Measurements from ENCODE around the gene RELT. TPM values are rescaled to one million over a fixed set of nuclear protein-coding genes. Genes with fewer than 3 reads are reported as not detected.

Gene RELT
- total and polyA plus RNA-seq, 9 of the 15 experiments (the other 6 are each of a cell fraction or from before 2014, with no cell fraction given): 1.1 to 20.2 (median 7.4) TPM

DNA sequence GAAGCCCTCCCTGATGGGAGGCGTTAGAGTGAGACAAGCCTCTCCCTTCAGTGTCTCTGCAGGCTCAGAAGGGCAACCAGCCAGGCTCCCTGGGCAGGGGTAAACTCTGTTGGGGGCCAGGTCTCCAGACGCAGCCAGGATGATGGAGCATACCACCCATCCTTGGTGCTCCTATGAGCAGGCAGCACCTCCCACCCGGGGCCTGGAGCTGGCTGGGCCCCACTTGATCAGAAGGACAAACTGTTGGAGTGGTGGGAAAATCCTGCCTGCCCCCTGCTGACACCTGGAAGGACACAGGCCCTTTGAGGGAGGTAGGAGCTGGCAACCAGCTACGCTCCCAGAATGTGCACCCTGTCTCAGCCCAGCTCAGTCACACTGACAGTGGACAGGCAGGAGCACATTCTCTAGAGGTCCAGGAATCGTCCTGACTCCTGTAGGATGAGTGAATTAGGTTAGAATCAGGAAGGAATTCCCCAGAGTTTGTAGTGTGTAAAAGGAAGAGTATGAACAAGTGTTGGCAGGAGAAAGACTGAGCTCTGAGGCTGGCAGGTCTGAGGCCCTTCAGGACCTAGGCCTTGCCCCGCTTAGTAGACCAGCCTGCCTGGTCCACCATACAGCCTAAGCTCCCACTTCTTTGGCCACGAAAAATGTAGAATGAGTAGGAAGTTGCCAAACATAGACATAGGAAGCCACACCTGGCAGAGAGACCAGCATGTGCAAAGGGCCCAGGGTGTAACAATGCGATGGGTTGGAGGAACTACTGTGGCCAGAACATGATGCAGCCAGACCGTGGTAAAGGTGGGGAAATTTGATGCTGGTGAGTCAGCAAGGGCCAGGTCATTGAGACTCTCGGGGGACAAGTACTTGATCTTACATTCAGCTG lies 49.0 kb upstream of the RELT start:
- peaks cover 0 to 14% of the 10 kb centered on the region in 2 experiments; a peak in 2 of 5 replicates for H3K27me3 ChIP-seq (ENCODE audit: control insufficient read depth in 2 of 2, insufficient read depth in 2 of 2, low read length in 2 of 2)
- H3K4me3 ChIP-seq: no peak overlapping the region
- WGBS (ENCODE audit: insufficient coverage, low coverage, missing lambda C conversion rate): 25% methylated on average over 10 of the region's 10 CpGs
- H4K20me1 ChIP-seq (replicated peaks; ENCODE audit: control insufficient read depth, insufficient read depth, low read length): no peaks in the 10 kb centered on the region; the same call in 1 of the 2 replicates
- FAIRE-seq (no peak), ATAC-seq (no peak), DNase-seq (ENCODE audit: extremely low read depth in 1 of 4, low spot score in 3 of 4) (no peak)
- H3K9ac ChIP-seq (ENCODE audit: insufficient read depth in 1 of 2, low read depth in 2 of 2, low read length in 2 of 2): peak overlapping the region in 1 of 2 experiments; percentile 28; a peak in 1 of 4 replicates
- H3K9me3 ChIP-seq (replicated peaks; ENCODE audit: control insufficient read depth, insufficient read depth, low read depth, low read length): no peaks in the 10 kb centered on the region
- H2AFZ ChIP-seq (ENCODE audit: low read depth, low read length): no peak overlapping the region
- no peaks in the 10 kb centered on the region for H3K9me1 ChIP-seq (ENCODE audit: control insufficient read depth, insufficient read depth, low read length)
- intact Hi-C loops (cut with micrococcal nuclease): no loop called here
- H3K36me3 ChIP-seq (ENCODE audit: control insufficient read depth, insufficient read depth, low read length): no peaks in the 10 kb centered on the region
- BruUV-seq (replicated peaks): no TSS peak
- in situ Hi-C loops (cut with MboI): no loop called here
- peaks cover 9% of the 10 kb centered on the region in 2 experiments; a peak in 4 of 5 replicates for H3K4me1 ChIP-seq (replicated peaks in 1 of 2; ENCODE audit: control insufficient read depth in 2 of 2, insufficient read depth in 2 of 2, low read length in 2 of 2)
- CTCF ChIA-PET (ENCODE audit: low intra/inter-chr PET ratio): no interaction called here
- no peaks in the 10 kb centered on the region for H3K79me2 ChIP-seq (ENCODE audit: control insufficient read depth, insufficient read depth, low read length)
- no peak overlapping the region for H3K4me2 ChIP-seq (ENCODE audit: insufficient read depth, low read length)
- no peak overlapping the region for H3K27ac ChIP-seq (ENCODE audit: extremely low read depth, low read depth, low read length)
- POLR2A ChIA-PET: interaction anchor here (0.6 to 1.1 kb wide), 3 partner anchors 12 to 875 kb away, joined by 3 to 4 read pairs (median 3); no protein-coding TSS in a partner anchor
- TF ChIP-seq ZNF140 (CRISPR knock-in tag; IDR thresholded peaks at IDR 0.05) (no peak), TAF9B (IDR thresholded peaks at IDR 0.05; ENCODE audit: partially characterized antibody) (no peak), NFIC (IDR thresholded peaks at IDR 0.05) (no peak), ELF1 (tag; IDR thresholded peaks at IDR 0.05) (no peak), ERF (CRISPR knock-in tag; IDR thresholded peaks at IDR 0.05) (no peak), SMARCB1 (IDR thresholded peaks at IDR 0.05; ENCODE audit: insufficient read length, low read depth) (no peak), XRCC5 (IDR thresholded peaks at IDR 0.05; ENCODE audit: low read depth, low read length) (no peak), NFATC3 (IDR thresholded peaks at IDR 0.05) (no peak)
- TF ChIP-seq, protein P1, sequence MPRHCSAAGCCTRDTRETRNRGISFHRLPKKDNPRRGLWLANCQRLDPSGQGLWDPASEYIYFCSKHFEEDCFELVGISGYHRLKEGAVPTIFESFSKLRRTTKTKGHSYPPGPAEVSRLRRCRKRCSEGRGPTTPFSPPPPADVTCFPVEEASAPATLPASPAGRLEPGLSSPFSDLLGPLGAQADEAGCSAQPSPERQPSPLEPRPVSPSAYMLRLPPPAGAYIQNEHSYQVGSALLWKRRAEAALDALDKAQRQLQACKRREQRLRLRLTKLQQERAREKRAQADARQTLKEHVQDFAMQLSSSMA (CRISPR knock-in tag; IDR thresholded peaks at IDR 0.05): no peak
- TF ChIP-seq, protein P2, sequence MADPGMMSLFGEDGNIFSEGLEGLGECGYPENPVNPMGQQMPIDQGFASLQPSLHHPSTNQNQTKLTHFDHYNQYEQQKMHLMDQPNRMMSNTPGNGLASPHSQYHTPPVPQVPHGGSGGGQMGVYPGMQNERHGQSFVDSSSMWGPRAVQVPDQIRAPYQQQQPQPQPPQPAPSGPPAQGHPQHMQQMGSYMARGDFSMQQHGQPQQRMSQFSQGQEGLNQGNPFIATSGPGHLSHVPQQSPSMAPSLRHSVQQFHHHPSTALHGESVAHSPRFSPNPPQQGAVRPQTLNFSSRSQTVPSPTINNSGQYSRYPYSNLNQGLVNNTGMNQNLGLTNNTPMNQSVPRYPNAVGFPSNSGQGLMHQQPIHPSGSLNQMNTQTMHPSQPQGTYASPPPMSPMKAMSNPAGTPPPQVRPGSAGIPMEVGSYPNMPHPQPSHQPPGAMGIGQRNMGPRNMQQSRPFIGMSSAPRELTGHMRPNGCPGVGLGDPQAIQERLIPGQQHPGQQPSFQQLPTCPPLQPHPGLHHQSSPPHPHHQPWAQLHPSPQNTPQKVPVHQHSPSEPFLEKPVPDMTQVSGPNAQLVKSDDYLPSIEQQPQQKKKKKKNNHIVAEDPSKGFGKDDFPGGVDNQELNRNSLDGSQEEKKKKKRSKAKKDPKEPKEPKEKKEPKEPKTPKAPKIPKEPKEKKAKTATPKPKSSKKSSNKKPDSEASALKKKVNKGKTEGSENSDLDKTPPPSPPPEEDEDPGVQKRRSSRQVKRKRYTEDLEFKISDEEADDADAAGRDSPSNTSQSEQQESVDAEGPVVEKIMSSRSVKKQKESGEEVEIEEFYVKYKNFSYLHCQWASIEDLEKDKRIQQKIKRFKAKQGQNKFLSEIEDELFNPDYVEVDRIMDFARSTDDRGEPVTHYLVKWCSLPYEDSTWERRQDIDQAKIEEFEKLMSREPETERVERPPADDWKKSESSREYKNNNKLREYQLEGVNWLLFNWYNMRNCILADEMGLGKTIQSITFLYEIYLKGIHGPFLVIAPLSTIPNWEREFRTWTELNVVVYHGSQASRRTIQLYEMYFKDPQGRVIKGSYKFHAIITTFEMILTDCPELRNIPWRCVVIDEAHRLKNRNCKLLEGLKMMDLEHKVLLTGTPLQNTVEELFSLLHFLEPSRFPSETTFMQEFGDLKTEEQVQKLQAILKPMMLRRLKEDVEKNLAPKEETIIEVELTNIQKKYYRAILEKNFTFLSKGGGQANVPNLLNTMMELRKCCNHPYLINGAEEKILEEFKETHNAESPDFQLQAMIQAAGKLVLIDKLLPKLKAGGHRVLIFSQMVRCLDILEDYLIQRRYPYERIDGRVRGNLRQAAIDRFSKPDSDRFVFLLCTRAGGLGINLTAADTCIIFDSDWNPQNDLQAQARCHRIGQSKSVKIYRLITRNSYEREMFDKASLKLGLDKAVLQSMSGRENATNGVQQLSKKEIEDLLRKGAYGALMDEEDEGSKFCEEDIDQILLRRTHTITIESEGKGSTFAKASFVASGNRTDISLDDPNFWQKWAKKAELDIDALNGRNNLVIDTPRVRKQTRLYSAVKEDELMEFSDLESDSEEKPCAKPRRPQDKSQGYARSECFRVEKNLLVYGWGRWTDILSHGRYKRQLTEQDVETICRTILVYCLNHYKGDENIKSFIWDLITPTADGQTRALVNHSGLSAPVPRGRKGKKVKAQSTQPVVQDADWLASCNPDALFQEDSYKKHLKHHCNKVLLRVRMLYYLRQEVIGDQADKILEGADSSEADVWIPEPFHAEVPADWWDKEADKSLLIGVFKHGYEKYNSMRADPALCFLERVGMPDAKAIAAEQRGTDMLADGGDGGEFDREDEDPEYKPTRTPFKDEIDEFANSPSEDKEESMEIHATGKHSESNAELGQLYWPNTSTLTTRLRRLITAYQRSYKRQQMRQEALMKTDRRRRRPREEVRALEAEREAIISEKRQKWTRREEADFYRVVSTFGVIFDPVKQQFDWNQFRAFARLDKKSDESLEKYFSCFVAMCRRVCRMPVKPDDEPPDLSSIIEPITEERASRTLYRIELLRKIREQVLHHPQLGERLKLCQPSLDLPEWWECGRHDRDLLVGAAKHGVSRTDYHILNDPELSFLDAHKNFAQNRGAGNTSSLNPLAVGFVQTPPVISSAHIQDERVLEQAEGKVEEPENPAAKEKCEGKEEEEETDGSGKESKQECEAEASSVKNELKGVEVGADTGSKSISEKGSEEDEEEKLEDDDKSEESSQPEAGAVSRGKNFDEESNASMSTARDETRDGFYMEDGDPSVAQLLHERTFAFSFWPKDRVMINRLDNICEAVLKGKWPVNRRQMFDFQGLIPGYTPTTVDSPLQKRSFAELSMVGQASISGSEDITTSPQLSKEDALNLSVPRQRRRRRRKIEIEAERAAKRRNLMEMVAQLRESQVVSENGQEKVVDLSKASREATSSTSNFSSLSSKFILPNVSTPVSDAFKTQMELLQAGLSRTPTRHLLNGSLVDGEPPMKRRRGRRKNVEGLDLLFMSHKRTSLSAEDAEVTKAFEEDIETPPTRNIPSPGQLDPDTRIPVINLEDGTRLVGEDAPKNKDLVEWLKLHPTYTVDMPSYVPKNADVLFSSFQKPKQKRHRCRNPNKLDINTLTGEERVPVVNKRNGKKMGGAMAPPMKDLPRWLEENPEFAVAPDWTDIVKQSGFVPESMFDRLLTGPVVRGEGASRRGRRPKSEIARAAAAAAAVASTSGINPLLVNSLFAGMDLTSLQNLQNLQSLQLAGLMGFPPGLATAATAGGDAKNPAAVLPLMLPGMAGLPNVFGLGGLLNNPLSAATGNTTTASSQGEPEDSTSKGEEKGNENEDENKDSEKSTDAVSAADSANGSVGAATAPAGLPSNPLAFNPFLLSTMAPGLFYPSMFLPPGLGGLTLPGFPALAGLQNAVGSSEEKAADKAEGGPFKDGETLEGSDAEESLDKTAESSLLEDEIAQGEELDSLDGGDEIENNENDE (IDR thresholded peaks at IDR 0.05; ENCODE audit: low read depth, low read length): no peak

All from K562 (cell line).